Brain microvascular endothelial cell (primary cell): Measurements from ENCODE around the gene RNF166.

Experiments
- DNase-seq: peaks from one replicate; pipeline ENCODE4 v3.0.0-alpha.2; 2020
- H3K27ac ChIP-seq: fragments of 250-450 bp; sonication (Bioruptor Pico); 2 replicates; pipeline ENCODE4 v1.5.1; 2020; ENCODE audit warnings: mild to moderate bottlenecking, moderate library complexity
- H3K27me3 ChIP-seq: fragments of 250-450 bp; sonication (Bioruptor Pico); replicated peaks from 2 replicates; pipeline ENCODE4 v1.5.1; 2020; ENCODE audit warnings: mild to moderate bottlenecking
- H3K36me3 ChIP-seq: fragments of 250-450 bp; sonication (Bioruptor Pico); replicated peaks from 2 replicates; pipeline ENCODE4 v1.5.1; 2020; ENCODE audit warnings: mild to moderate bottlenecking
- H3K4me3 ChIP-seq: 2 replicates; pipeline ENCODE4 v1.5.1; 2011; ENCODE audit warnings: low read depth, mild to moderate bottlenecking, control low read depth, low read length, moderate library complexity
- CTCF ChIP-seq: IDR thresholded peaks from 2 replicates; pipeline ENCODE4 v1.5.1; 2011; ENCODE audit warnings: low read depth, mild to moderate bottlenecking, moderate library complexity, low read length, control low read depth, inconsistent platforms; ENCODE audit errors: missing control alignments
- in situ Hi-C: cut with HindIII; loops from 2 replicates; pipeline ENCODE4 v1.10.0; 2017; ENCODE audit warnings: low sequenced_read_pairs, low pct_ligation_motif_present

RNF166 gene

GRCh38 chr16:88655733-88656281 is 50.4 kb downstream of the RNF166 start:
- Histone ChIP-seq H3K36me3 (peaks cover 57% of the 10 kb centered on the region), H3K4me3 (no peak overlapping the region), H3K27ac (no peak overlapping the region), H3K27me3 (no peaks in the 10 kb centered on the region)
- no peak for DNase-seq
- in situ Hi-C loops, result no loop called here
- TF ChIP-seq CTCF, result no peak

GRCh38 chr16:88655053-88655732 is 51.0 kb downstream of the RNF166 start:
- H3K27ac ChIP-seq, result no peak overlapping the region
- no peak for DNase-seq
- TF ChIP-seq CTCF, result no peak
- H3K4me3 ChIP-seq, result no peak overlapping the region
- in situ Hi-C loops, result no loop called here
- no peaks in the 10 kb centered on the region for H3K27me3 ChIP-seq
- H3K36me3 ChIP-seq, result peaks cover 57% of the 10 kb centered on the region

GRCh38 chr16:88654363-88655052 is 51.7 kb downstream of the RNF166 start:
- DNase-seq, result no peak
- H3K27me3 ChIP-seq, result no peaks in the 10 kb centered on the region
- in situ Hi-C loops, result no loop called here
- H3K36me3 ChIP-seq, result peaks cover 55% of the 10 kb centered on the region
- TF ChIP-seq CTCF, result no peak
- no peak overlapping the region for H3K27ac ChIP-seq
- H3K4me3 ChIP-seq, result no peak overlapping the region

GRCh38 chr16:88653596-88654362 is 52.4 kb downstream of the RNF166 start:
- TF ChIP-seq CTCF, result no peak
- Histone ChIP-seq H3K27me3 (no peaks in the 10 kb centered on the region), H3K36me3 (peaks cover 62% of the 10 kb centered on the region), H3K4me3 (no peak overlapping the region), H3K27ac (no peak overlapping the region)
- DNase-seq, result no peak
- in situ Hi-C loops, result no loop called here

GRCh38 chr16:88653101-88653500 is 53.1 kb downstream of the RNF166 start:
- TF ChIP-seq CTCF, result no peak
- H3K27ac ChIP-seq, result no peak overlapping the region

More at GRCh38 chr16:88653101-88653500, 53.1 kb downstream of the RNF166 start:
- no peak for DNase-seq
- Histone ChIP-seq H3K4me3 (no peak overlapping the region), H3K27me3 (no peaks in the 10 kb centered on the region), H3K36me3 (peaks cover 62% of the 10 kb centered on the region)
- in situ Hi-C loops, result no loop called here
